Transverse colon (tissue), 4 donors: ENCODE results near the gene VNN1. TPM values are rescaled to one million over a fixed set of nuclear protein-coding genes. Genes with fewer than 3 reads are reported as not detected.

Source experiments
- DNase-seq: peaks from one replicate; pipeline ENCODE4 v3.0.0-alpha.2; 2019
- H3K27ac ChIP-seq, 4 donors: fragments of 200-600 bp; sonication (generic); 2 replicates each; pipeline ENCODE4 v1.5.1; 2016 to 2018; ENCODE audit warnings: inconsistent platforms in 4 of 4
- H3K27me3 ChIP-seq: fragments of 200-600 bp; sonication (generic); 2 replicates; pipeline ENCODE4 v1.5.1; 2017; ENCODE audit warnings: inconsistent platforms
- H3K36me3 ChIP-seq, 4 donors: fragments of 200-600 bp; sonication (generic); 2 replicates each; pipeline ENCODE4 v1.5.1; 2017 to 2019; ENCODE audit warnings: inconsistent platforms in 4 of 4
- H3K4me1 ChIP-seq, 4 donors: fragments of 200-600 bp; sonication (generic); 2 replicates each; pipeline ENCODE4 v1.5.1; 2017 to 2020; ENCODE audit warnings: inconsistent platforms in 4 of 4
- H3K4me3 ChIP-seq, 4 donors: fragments of 200-600 bp; sonication (generic); 1 replicate in 1 of 4; 2 replicates in 3 of 4; pipeline versions ENCODE4 v1.5.1 to v1.6.1; 2017 to 2019; ENCODE audit warnings: inconsistent platforms in 4 of 4
- H3K9me3 ChIP-seq, 2 donors: fragments of 200-600 bp; sonication (generic); 2 replicates each; pipeline ENCODE4 v1.5.1; 2017 to 2019; ENCODE audit warnings: inconsistent platforms in 2 of 2
- EP300 ChIP-seq: sonication (generic); formaldehyde crosslinking; IDR thresholded peaks from one replicate; pipeline ENCODE4 v1.6.1; 2017; ENCODE audit warnings: antibody characterized with exemption, low read depth
- POLR2A ChIP-seq: fragments of 450-650 bp; IDR thresholded peaks from one replicate; pipeline ENCODE4 v1.6.1; 2016; ENCODE audit warnings: antibody characterized with exemption, mild to moderate bottlenecking, moderate library complexity
- POLR2AphosphoS5 ChIP-seq, 3 donors: sonication (generic); formaldehyde crosslinking; IDR thresholded peaks; one replicate each; pipeline ENCODE4 v1.6.1; 2016; ENCODE audit warnings: antibody characterized with exemption in 3 of 3
- WGBS, 2 donors: methylation state at CpG; one replicate each; pipeline ENCODE4 v1.1.5; 2018; ENCODE audit warnings: low coverage in 1 of 2; 5-methylcytosine and 5-hydroxymethylcytosine counted together
- in situ Hi-C, 4 donors: fragments of 200-750 bp; cut with MboI; loops; one replicate each; pipeline versions ENCODE4 v1.15.0 to v1.15.1; 2017; ENCODE audit warnings: low sequenced_read_pairs in 3 of 4, low pct_ligation_motif_present in 1 of 4, low pct_unique_long_range_greater_than_20kb in 1 of 4
- intact Hi-C: fragments of 100-400 bp; cut with DNase I; formaldehyde crosslinking; loops from one replicate; pipeline ENCODE4 v1.15.1; 2023; ENCODE audit warnings: low total_unique reads
- total RNA-seq, 4 donors: library from RNA; depleted of rRNA; stranded (reverse); fragments of >200 nt; gene quantifications; one replicate each; pipeline ENCODE4 v1.1.0, GENCODE V29; 2016
- TF ChIP-seq, protein P1 (sequence below), 5 experiments: fragments of 200-600 bp in 3 of 5; fragments of 450-650 bp in 2 of 5; sonication (generic) in 3 of 5; IDR thresholded peaks; 1 replicate in 2 of 5; 2 replicates in 3 of 5; pipeline ENCODE4 v1.5.1; 2016 to 2017; ENCODE audit warnings: antibody characterized with exemption in 5 of 5, inconsistent platforms in 3 of 5, mild to moderate bottlenecking in 2 of 5, moderate library complexity in 1 of 5

Gene VNN1
- total RNA-seq, 4 donors from 2014 or later = 0.75 to 39.5 (median 2.1) TPM; not detected in 1

GRCh38 chr6:132741281-132741680 lies 27.4 kb upstream of the VNN1 start:
- in situ Hi-C loops (no loop called here), intact Hi-C loops (no loop called here)
- H3K36me3 ChIP-seq = no peaks in the 10 kb centered on the region
- TF ChIP-seq EP300 (no peak), POLR2AphosphoS5 (IDR thresholded peaks at IDR 0.05) (no peak), POLR2A (no peak)
- TF ChIP-seq, protein P1, sequence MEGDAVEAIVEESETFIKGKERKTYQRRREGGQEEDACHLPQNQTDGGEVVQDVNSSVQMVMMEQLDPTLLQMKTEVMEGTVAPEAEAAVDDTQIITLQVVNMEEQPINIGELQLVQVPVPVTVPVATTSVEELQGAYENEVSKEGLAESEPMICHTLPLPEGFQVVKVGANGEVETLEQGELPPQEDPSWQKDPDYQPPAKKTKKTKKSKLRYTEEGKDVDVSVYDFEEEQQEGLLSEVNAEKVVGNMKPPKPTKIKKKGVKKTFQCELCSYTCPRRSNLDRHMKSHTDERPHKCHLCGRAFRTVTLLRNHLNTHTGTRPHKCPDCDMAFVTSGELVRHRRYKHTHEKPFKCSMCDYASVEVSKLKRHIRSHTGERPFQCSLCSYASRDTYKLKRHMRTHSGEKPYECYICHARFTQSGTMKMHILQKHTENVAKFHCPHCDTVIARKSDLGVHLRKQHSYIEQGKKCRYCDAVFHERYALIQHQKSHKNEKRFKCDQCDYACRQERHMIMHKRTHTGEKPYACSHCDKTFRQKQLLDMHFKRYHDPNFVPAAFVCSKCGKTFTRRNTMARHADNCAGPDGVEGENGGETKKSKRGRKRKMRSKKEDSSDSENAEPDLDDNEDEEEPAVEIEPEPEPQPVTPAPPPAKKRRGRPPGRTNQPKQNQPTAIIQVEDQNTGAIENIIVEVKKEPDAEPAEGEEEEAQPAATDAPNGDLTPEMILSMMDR (IDR thresholded peaks at IDR 0.05) = no peak
- H3K4me3 ChIP-seq = no peak overlapping the region
- H3K27me3 ChIP-seq = no peaks in the 10 kb centered on the region
- 50 to 74% methylated on average over 1 of the region's 1 CpG for WGBS, 2 donors
- no peak for DNase-seq
- no peaks in the 10 kb centered on the region for H3K4me1 ChIP-seq
- H3K9me3 ChIP-seq = no peaks in the 10 kb centered on the region
- no peak overlapping the region for H3K27ac ChIP-seq

DNA sequence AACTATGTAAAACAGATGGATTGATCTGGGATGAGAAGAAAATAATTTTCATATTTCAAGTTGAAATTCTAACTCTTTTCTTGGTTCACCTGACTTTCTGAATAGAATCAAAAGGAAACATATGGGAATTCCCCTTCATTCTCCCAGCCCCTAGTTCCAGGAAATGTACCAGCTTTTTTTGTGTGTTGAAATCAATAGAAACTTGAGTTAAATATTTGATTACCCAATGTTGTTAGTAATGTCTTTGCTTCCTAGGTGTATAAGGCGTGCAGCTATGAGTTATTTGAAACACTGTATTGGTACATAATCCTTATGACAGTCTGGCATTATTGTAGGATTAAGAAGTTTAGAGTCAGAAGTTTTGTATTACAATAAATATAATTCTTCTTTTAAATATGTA lies 22.4 kb upstream of the VNN1 start:
- Histone ChIP-seq H3K9me3 (no peaks in the 10 kb centered on the region), H3K27me3 (no peaks in the 10 kb centered on the region), H3K4me3 (no peak overlapping the region), H3K27ac (no peak overlapping the region), H3K36me3 (no peaks in the 10 kb centered on the region), H3K4me1 (no peaks in the 10 kb centered on the region)
- in situ Hi-C loops (no loop called here), intact Hi-C loops (no loop called here)
- no peak for DNase-seq
- WGBS, 2 donors = 35 to 38% methylated on average over 1 of the region's 1 CpG
- TF ChIP-seq EP300 (no peak), POLR2A (no peak), POLR2AphosphoS5 (IDR thresholded peaks at IDR 0.05) (no peak)
- TF ChIP-seq, protein P1 (IDR thresholded peaks at IDR 0.05) = no peak

DNA sequence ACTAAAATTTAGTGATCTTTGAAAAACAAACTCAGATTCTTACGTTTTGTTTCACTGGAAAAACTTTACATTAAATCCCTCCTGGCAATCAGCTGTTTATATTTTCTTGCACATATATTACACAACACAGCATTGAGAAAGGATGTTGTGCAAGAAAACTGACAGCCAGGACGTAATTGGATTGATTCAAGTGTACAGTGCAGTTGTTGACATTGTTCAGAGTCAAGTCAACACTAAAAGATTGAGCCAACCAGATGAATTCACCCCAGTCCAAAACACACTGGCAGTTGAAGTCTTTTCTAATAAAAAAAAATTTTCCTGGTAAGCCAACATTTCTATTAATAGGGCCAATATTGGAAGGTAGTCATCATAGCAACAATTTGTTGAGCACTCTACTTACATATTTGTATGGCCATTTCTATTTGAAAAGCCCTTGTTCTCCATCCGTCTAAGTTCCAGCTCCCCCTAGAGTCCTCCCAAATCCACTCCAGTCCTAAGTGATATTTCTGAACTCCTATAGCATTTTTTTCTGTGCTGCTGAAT lies 20.9 kb upstream of the VNN1 start:
- WGBS, 2 donors = 21 to 29% methylated on average over 3 of the region's 3 CpGs
- no peaks in the 10 kb centered on the region for H3K4me1 ChIP-seq
- no peak for TF ChIP-seq POLR2A
- no peak for TF ChIP-seq EP300
- TF ChIP-seq, protein P1 (IDR thresholded peaks at IDR 0.05) = no peak
- TF ChIP-seq POLR2AphosphoS5 (IDR thresholded peaks at IDR 0.05) = no peak
- no peak overlapping the region for H3K27ac ChIP-seq
- intact Hi-C loops (no loop called here), in situ Hi-C loops (no loop called here)
- H3K9me3 ChIP-seq = no peaks in the 10 kb centered on the region
- no peaks in the 10 kb centered on the region for H3K27me3 ChIP-seq
- H3K4me3 ChIP-seq = no peak overlapping the region
- no peak for DNase-seq
- H3K36me3 ChIP-seq = no peaks in the 10 kb centered on the region

DNA sequence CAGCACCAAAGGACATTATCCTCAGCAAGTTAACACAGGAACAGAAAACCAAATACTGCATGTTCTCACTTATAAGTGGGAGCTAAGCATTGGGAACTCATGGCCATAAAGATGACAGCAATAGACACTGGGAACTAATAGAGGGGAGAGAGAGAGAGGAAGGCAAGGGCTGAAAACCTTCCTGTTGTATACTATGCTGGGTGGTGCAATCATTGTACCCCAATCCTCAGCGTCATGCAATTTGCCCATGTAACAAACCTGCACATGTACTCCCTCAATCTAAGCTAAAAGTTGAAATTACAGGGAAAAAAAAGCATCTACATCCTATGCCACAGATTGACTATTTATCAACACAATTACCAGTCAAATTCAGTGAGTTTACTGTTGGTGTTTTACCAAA lies 20.0 kb upstream of the VNN1 start:
- H3K4me1 ChIP-seq = no peaks in the 10 kb centered on the region
- intact Hi-C loops = no loop called here
- no peak overlapping the region for H3K27ac ChIP-seq
- 75 to 86% methylated on average over 1 of the region's 1 CpG for WGBS, 2 donors
- H3K36me3 ChIP-seq = no peaks in the 10 kb centered on the region
- no peak for TF ChIP-seq POLR2A
- TF ChIP-seq EP300 = no peak
- TF ChIP-seq POLR2AphosphoS5 (IDR thresholded peaks at IDR 0.05) = no peak
- TF ChIP-seq, protein P1 (IDR thresholded peaks at IDR 0.05) = no peak
- DNase-seq = no peak
- in situ Hi-C loops = no loop called here
- H3K27me3 ChIP-seq = no peaks in the 10 kb centered on the region
- H3K4me3 ChIP-seq = no peak overlapping the region
- no peaks in the 10 kb centered on the region for H3K9me3 ChIP-seq
